Measurements from ENCODE around the gene MEI1.

Gene MEI1

DNA sequence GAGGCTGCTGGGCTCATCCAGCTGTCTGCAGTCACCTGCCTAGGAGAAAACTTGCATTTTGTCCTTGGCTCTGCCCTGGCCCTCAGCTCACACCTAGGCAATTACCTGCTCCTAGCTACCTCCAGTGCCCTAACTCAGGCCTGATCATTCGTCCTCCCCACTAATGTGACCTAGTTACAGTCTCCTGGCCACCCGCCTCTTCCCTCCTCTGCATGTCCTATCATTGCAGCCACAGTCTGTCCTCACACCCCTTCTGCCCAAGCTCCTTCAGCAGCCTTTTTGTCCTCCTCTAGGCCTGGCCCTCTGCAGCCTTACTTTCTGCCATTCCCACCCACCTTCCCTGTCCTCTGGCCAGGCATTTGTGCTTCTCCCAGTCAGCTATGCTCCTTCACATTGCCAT, 83.4 kb downstream of the MEI1 start:
- ATAC-seq = no peak

DNA sequence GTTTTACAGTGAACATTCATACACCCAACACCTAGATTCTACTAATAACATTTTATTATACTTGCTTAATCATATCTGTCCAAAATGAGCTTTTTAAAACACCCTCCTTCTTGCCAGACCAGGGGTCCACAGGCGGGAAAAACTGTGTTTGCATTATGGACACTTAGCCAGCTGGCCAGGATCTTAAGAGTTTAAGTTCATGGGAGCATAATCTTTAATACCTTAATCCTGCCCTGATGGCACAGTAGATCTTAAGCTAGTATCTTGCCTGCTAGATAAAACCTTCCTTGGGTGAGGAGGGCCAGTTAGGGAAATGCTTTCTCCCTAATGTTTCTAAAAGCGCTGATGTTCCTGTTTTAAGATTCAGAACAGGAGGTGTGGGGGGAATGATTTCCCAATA, 88.0 kb downstream of the MEI1 start:
- ATAC-seq = no peak

- no peak for ATAC-seq
Measured at GRCh38 chr22:41793871-41794270, 94.6 kb downstream of the MEI1 start.

DNA sequence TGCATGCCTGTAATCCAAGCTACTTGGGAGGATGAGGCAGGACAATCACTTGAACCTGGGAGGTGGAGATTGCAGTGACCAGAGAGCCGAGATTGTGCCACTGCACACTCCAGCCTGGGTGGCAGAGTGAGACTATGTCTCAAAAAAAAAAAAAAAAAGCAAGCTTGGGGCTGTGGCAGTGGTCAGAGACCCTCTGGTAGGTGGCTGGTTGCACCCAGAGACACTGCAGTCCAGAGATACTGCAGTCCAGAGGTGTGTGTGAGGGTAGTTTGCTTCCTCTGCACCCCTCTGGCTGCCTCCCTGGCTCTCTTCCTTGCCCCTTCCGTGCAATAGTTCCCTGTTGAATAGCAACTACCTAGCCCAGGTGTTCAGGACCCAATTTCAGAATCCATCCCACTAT, 99.4 kb downstream of the MEI1 start:
- ATAC-seq = no peak

GRCh38 chr22:41799486-41800347, 100.4 kb downstream of the MEI1 start:
- peak; percentile 6 to 37 for ATAC-seq

DNA sequence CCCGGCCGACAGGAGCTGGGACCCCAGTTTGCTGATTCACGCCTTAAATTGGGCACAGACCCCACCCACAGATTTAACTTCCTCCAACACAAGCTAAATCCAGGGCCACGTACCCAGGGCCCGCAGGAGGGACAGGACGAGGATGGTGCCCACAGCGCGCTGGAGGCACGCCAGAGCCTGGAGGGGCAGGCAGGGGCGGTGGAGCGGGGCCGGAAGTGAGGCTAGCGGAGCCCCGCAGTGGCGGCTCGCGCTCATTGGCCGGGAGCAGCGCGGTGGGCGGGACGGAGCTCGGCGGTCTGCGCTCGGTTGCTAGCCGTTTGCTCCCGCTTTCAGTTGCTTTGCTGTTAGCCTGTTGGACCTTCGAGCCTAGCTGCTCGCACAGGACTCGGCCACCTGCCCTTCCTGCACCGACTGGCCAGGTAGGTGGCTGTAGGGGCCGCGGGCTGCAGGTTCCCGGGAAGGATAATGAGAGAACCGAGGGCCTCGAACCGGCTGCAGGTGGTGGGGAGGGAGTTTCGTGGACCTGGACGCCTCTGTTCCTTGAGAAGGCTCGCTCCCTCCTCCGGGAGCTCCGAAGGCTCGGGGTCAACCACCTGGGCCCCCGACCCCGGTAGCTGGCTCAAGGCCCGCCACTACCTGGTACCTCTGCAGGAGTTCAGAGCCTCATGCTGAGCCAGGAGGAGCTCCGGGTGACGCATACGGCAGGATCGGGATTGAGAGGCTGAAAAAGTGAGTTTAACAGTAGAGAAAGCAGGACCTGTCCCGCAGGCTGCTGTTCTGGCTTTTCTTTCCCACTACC, 101.2 kb downstream of the MEI1 start, which contains the start of gene CCDC134:
Gene CCDC134, plus strand, starts transcription at position 332 of the 799 bp plus-strand sequence. CDS start 8,212 bp downstream, outside the sequence.
- peak; percentile 98 to 99 for ATAC-seq

- no peak for ATAC-seq
Measured at GRCh38 chr22:41801147-41801819, 102.0 kb downstream of the MEI1 start.

DNA sequence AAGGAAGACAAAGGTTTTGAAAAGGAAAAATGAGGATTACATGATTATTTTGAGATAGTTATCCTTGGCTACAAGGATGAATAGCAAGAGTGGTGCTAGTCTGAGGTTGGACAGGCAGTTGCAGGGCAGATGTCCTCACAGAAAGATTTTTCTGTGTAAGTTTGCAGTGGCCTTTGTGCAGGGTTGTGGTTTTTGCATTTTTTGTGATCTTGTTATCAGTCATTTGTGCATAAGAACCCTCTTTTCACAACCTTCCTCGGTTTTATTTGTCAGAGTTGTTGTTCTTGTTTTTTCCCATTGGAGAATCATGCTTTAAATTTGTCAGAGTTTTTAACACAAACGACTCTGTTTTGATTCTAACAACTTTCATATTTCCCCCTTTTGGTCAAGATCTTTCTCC, 102.6 kb downstream of the MEI1 start:
- no peak for ATAC-seq

- no peak for ATAC-seq
Measured at GRCh38 chr22:41805639-41806038, 106.3 kb downstream of the MEI1 start.

GRCh38 chr22:41808400-41808799, 109.1 kb downstream of the MEI1 start:
- no peak for ATAC-seq

GRCh38 chr22:41810022-41810421, 110.7 kb downstream of the MEI1 start:
- no peak for ATAC-seq

DNA sequence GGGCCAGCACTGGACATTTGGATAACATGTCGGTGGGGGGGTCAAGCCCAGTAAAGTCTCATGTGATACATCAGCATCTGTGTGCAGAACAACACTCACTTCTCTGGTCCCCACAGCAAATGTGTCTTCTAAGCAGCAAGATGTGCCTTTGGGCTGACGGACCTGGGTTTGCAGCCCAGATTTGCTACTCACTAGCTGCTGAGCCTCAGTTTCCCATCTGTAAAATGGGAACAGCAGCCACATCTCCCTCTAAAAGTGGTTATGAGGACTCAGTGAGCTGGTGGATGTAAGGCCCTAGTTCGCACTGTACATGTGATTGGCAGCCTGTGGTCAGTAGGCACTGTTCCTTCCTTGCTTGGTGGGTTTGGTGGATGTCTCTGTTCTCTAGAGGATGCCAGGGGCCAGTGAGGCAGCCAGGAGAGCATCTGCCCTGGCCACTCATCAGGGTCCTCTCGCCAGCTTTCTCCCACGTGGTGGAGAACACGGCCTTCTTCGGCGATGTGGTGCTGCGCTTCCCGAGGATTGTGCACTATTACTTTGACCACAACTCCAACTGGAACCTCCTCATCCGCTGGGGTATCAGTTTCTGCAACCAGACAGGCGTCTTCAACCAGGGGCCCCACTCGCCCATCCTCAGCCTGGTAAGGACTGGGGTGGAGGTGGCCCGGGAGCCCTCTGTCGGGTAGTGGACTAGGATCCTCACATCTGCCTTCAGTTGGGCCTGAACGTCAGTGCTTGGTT, 113.7 kb downstream of the MEI1 start:
- ATAC-seq = no peak

DNA sequence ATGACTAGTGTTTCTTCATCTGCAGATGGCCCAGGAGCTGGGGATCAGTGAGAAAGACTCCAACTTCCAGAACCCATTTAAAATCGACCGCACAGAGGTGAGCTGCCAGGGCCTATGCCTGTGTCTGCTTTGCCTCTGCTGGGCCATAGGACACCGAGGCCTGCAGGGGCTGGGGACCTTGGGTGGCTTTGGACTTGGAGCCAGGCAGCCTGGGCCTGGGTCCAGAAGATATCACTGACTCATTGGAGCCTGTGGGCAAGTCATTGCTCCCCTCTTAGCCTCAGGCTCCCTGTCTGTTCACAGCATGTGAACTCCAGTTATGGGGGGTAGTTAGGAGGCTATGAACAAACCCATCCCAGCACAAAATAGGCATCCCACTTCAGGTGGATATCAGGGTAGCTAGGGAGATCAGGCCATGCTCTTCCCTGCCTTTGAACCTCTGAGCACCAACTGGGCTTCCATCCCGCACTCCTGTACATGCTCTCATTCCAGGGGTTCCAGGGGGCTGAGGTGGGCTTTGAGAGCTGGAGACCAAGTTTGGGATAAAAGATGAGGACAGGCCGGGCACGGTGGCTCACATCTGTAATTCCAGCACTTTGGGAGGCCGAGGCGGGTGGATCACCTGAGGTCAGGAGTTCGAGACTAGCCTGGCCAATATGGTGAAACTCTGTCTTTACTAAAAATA, 114.6 kb downstream of the MEI1 start:
- ATAC-seq = no peak

GRCh38 chr22:41815716-41816115, 116.4 kb downstream of the MEI1 start:
- ATAC-seq = no peak

DNA sequence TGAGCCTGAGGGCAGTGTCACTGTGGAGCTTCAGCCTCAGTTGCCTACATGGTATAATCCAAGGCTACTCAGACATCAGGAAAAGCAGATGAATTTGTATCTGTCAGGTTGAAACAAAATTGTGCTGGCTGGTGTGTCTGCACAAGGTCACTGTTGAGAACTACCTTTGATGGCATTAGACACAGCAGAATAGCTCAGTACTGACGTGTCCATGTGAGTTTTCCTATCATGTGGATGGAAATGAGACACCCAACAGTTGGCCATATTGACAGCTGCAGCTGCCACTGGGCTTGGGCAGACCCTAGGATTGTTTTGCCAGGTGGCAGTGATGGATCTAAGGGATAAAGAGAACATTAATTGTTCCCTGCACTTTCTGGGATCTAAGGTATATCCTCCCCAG, 116.9 kb downstream of the MEI1 start:
- ATAC-seq = no peak

GRCh38 chr22:41816871-41817270, 117.6 kb downstream of the MEI1 start:
- no peak for ATAC-seq

DNA sequence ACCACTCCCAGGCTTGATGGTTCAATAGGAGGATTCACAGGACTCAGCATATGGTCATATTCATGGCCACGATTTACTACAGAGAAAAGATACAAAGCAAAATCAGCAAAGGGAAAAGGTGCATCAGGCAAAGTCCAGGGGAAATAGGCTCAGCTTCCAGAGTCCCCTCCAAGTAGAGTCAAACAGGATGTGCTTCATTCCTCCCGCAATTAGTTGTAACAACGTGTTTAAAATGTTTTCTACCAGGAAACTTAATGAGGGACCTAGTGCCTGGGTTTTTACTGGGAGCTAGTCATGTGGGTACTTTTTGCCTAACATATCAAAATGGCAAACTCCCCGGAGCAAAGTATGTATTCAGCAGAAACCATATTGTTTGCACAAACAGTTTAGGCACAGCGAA, 118.7 kb downstream of the MEI1 start:
- no peak for ATAC-seq

- no peak for ATAC-seq
Measured at GRCh38 chr22:41818596-41818995, 119.3 kb downstream of the MEI1 start.

DNA sequence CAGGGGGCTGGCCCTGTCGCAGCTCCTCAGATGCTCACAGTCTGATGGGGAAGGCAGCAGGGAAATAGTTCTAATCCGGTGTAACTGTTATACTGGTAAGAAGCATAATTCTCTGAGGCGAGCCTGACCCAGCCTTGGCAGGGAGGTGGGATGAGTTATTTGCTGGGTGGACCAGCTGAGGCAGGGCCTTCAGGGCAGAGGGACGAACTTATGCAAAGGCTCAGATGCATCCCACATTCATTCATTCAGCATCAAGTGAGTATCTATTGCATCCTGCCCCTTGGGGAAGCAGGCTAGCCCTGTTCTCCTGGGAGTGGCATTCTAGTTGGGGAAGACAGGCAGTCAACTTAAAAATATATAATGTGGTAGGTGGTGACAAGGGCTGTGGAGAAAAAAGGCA, 120.0 kb downstream of the MEI1 start:
- ATAC-seq = no peak

GRCh38 chr22:41820447-41820846, 121.1 kb downstream of the MEI1 start:
- no peak for ATAC-seq

GRCh38 chr22:41821471-41822316, 122.4 kb downstream of the MEI1 start:
- ATAC-seq = no peak
